Measurements from ENCODE around the gene ADM2. TPM values are rescaled to one million over a fixed set of nuclear protein-coding genes. Genes with fewer than 3 reads are reported as not detected.

ADM2 gene
- total and polyA plus RNA-seq, 2 of the 13 experiments (the other 11 are each of a cell fraction or from before 2014, with no cell fraction given): 1.2 to 3.0 TPM

DNA sequence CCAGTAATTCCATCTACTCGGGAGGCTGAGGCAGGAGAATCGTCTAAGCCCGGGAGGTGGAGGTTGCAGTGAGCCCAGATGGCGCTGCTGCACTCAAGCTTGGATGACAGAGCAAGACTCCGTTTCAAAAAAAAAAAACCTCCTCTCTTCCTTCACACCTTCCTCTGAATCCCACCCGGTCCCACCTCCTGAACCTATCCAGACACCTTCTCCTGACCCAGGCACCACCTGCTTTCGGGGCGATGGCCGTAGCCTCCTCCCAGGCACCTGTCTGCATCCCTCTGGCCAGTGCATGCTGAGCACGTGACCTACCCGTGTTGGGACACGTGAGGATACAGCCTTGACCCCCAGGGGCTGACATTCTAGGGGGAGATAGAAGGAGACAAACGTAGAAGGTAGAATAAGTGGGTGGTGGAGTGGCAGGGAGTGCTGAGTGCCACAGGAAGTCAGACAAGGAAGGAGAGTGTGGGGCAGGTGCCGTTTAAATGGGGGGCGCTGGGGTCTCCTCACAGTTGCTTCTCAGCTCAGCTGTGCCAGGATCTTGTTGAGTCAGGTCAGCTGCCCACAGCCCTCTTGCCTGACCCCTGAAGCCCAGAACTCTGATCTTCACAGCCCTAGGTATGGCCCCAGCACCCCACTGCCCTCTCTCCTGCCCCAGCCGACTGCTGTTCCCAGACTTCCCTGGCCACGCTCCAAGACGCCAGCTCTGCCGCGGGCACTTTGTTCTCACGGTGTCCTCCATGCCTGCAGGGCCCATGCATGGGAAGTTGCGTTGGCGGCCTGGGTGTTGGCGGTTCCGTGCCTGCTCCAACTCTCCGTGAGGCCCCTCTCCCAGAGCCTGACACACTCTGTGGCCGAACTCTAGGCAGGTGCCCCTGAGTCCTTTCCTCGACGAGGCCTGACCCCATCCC, 4.1 kb downstream of the ADM2 start (continued):
- TF ChIP-seq ZSCAN9 (CRISPR knock-in tag; IDR thresholded peaks at IDR 0.05; ENCODE audit: borderline replicate concordance) (no peak), SIN3B (IDR thresholded peaks at IDR 0.05; ENCODE audit: low read length) (no peak), BRD4 (CRISPR knock-in tag; IDR thresholded peaks at IDR 0.05) (no peak), PCBP1 (IDR thresholded peaks at IDR 0.05; ENCODE audit: borderline replicate concordance, low read depth, low read length) (no peak), THAP11 (CRISPR knock-in tag; IDR thresholded peaks at IDR 0.05) (peak; percentile 53), RARG (CRISPR knock-in tag; IDR thresholded peaks at IDR 0.05; ENCODE audit: low read depth) (no peak), ZMYM3 (CRISPR knock-in tag; IDR thresholded peaks at IDR 0.05) (0 out of 2 replicates have a peak, but pooled peaks have one; percentile 31), KAT7 (CRISPR knock-in tag; IDR thresholded peaks at IDR 0.05; ENCODE audit: borderline replicate concordance) (no peak), FOXC1 (CRISPR knock-in tag; IDR thresholded peaks at IDR 0.05; ENCODE audit: borderline replicate concordance) (peak; percentile 85; the same call in 1 of the 2 replicates)
- TF ChIP-seq, protein P1, sequence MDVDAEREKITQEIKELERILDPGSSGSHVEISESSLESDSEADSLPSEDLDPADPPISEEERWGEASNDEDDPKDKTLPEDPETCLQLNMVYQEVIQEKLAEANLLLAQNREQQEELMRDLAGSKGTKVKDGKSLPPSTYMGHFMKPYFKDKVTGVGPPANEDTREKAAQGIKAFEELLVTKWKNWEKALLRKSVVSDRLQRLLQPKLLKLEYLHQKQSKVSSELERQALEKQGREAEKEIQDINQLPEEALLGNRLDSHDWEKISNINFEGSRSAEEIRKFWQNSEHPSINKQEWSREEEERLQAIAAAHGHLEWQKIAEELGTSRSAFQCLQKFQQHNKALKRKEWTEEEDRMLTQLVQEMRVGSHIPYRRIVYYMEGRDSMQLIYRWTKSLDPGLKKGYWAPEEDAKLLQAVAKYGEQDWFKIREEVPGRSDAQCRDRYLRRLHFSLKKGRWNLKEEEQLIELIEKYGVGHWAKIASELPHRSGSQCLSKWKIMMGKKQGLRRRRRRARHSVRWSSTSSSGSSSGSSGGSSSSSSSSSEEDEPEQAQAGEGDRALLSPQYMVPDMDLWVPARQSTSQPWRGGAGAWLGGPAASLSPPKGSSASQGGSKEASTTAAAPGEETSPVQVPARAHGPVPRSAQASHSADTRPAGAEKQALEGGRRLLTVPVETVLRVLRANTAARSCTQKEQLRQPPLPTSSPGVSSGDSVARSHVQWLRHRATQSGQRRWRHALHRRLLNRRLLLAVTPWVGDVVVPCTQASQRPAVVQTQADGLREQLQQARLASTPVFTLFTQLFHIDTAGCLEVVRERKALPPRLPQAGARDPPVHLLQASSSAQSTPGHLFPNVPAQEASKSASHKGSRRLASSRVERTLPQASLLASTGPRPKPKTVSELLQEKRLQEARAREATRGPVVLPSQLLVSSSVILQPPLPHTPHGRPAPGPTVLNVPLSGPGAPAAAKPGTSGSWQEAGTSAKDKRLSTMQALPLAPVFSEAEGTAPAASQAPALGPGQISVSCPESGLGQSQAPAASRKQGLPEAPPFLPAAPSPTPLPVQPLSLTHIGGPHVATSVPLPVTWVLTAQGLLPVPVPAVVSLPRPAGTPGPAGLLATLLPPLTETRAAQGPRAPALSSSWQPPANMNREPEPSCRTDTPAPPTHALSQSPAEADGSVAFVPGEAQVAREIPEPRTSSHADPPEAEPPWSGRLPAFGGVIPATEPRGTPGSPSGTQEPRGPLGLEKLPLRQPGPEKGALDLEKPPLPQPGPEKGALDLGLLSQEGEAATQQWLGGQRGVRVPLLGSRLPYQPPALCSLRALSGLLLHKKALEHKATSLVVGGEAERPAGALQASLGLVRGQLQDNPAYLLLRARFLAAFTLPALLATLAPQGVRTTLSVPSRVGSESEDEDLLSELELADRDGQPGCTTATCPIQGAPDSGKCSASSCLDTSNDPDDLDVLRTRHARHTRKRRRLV (CRISPR knock-in tag; IDR thresholded peaks at IDR 0.05): no peak
- TF ChIP-seq, protein P2, sequence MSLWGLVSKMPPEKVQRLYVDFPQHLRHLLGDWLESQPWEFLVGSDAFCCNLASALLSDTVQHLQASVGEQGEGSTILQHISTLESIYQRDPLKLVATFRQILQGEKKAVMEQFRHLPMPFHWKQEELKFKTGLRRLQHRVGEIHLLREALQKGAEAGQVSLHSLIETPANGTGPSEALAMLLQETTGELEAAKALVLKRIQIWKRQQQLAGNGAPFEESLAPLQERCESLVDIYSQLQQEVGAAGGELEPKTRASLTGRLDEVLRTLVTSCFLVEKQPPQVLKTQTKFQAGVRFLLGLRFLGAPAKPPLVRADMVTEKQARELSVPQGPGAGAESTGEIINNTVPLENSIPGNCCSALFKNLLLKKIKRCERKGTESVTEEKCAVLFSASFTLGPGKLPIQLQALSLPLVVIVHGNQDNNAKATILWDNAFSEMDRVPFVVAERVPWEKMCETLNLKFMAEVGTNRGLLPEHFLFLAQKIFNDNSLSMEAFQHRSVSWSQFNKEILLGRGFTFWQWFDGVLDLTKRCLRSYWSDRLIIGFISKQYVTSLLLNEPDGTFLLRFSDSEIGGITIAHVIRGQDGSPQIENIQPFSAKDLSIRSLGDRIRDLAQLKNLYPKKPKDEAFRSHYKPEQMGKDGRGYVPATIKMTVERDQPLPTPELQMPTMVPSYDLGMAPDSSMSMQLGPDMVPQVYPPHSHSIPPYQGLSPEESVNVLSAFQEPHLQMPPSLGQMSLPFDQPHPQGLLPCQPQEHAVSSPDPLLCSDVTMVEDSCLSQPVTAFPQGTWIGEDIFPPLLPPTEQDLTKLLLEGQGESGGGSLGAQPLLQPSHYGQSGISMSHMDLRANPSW (CRISPR knock-in tag; IDR thresholded peaks at IDR 0.05; ENCODE audit: borderline replicate concordance): no peak
- TF ChIP-seq, protein P3, sequence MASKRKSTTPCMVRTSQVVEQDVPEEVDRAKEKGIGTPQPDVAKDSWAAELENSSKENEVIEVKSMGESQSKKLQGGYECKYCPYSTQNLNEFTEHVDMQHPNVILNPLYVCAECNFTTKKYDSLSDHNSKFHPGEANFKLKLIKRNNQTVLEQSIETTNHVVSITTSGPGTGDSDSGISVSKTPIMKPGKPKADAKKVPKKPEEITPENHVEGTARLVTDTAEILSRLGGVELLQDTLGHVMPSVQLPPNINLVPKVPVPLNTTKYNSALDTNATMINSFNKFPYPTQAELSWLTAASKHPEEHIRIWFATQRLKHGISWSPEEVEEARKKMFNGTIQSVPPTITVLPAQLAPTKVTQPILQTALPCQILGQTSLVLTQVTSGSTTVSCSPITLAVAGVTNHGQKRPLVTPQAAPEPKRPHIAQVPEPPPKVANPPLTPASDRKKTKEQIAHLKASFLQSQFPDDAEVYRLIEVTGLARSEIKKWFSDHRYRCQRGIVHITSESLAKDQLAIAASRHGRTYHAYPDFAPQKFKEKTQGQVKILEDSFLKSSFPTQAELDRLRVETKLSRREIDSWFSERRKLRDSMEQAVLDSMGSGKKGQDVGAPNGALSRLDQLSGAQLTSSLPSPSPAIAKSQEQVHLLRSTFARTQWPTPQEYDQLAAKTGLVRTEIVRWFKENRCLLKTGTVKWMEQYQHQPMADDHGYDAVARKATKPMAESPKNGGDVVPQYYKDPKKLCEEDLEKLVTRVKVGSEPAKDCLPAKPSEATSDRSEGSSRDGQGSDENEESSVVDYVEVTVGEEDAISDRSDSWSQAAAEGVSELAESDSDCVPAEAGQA (IDR thresholded peaks at IDR 0.05; ENCODE audit: low read depth): peak; percentile 19; the same call in 1 of the 2 replicates
- TF ChIP-seq, protein P3 (CRISPR knock-in tag; IDR thresholded peaks at IDR 0.05; ENCODE audit: borderline replicate concordance): no peak

Measured in HepG2 (cell line).